ENCODE data around the gene SARM1. TPM values are rescaled to one million over a fixed set of nuclear protein-coding genes. Genes with fewer than 3 reads are reported as not detected.

The SARM1 gene
- total RNA-seq, 3 donors from 2014 or later (not counting 1 experiment from before 2014, with no cell fraction given) = 25.7 to 33.0 (median 26.2) TPM

- H3K27me3 Mint-ChIP-seq (ENCODE audit: low read depth in 2 of 2) = peaks cover 13 to 36% of the 10 kb centered on the region in 2 donors
- no peaks in the 10 kb centered on the region for H3K4me1 Mint-ChIP-seq
- Histone ChIP-seq H3K27me3 (ENCODE audit: control insufficient read depth, insufficient read depth, low read length) (peaks cover 2% of the 10 kb centered on the region), H3K27ac (ENCODE audit: low read length) (no peak overlapping the region), H3K9me3 (ENCODE audit: control insufficient read depth, insufficient read depth, low read length) (no peaks in the 10 kb centered on the region), H3K36me3 (ENCODE audit: control insufficient read depth, insufficient read depth, low read length) (no peaks in the 10 kb centered on the region), H3K4me1 (ENCODE audit: control insufficient read depth, insufficient read depth, low read length) (no peaks in the 10 kb centered on the region), H3K4me3 (ENCODE audit: low read length) (no peak overlapping the region)
- no peak overlapping the region for H3K27ac Mint-ChIP-seq
- 91% methylated on average over 9 of the region's 9 CpGs for WGBS (ENCODE audit: insufficient coverage)
- no peaks in the 10 kb centered on the region for H3K9me3 Mint-ChIP-seq
- no peak overlapping the region for H3K4me3 Mint-ChIP-seq
- intact Hi-C loops (cut with micrococcal nuclease) = no loop called here
- TF ChIP-seq, protein P1, sequence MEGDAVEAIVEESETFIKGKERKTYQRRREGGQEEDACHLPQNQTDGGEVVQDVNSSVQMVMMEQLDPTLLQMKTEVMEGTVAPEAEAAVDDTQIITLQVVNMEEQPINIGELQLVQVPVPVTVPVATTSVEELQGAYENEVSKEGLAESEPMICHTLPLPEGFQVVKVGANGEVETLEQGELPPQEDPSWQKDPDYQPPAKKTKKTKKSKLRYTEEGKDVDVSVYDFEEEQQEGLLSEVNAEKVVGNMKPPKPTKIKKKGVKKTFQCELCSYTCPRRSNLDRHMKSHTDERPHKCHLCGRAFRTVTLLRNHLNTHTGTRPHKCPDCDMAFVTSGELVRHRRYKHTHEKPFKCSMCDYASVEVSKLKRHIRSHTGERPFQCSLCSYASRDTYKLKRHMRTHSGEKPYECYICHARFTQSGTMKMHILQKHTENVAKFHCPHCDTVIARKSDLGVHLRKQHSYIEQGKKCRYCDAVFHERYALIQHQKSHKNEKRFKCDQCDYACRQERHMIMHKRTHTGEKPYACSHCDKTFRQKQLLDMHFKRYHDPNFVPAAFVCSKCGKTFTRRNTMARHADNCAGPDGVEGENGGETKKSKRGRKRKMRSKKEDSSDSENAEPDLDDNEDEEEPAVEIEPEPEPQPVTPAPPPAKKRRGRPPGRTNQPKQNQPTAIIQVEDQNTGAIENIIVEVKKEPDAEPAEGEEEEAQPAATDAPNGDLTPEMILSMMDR (IDR thresholded peaks at IDR 0.05) = no peak
- no peak for DNase-seq
- H3K36me3 Mint-ChIP-seq = no peaks in the 10 kb centered on the region
- no peak for ATAC-seq
These were observed 72.6 kb downstream of the SARM1 start for GRCh38 chr17:28443901-28444638.

GRCh38 chr17:28446716-28447395, 75.4 kb downstream of the SARM1 start:
- Mint-ChIP-seq H3K27ac (no peak overlapping the region), H3K4me1 (no peaks in the 10 kb centered on the region), H3K4me3 (no peak overlapping the region), H3K27me3 (ENCODE audit: low read depth in 2 of 2) (peaks cover 11 to 34% of the 10 kb centered on the region in 2 donors), H3K36me3 (no peaks in the 10 kb centered on the region), H3K9me3 (no peaks in the 10 kb centered on the region)
- H3K27me3 ChIP-seq (ENCODE audit: control insufficient read depth, insufficient read depth, low read length) = peaks cover 2% of the 10 kb centered on the region
- 93% methylated on average over 8 of the region's 8 CpGs for WGBS (ENCODE audit: insufficient coverage)
- TF ChIP-seq, protein P1 (IDR thresholded peaks at IDR 0.05) = no peak
- DNase-seq (no peak), ATAC-seq (no peak)
- no peaks in the 10 kb centered on the region for H3K4me1 ChIP-seq (ENCODE audit: control insufficient read depth, insufficient read depth, low read length)
- no peaks in the 10 kb centered on the region for H3K9me3 ChIP-seq (ENCODE audit: control insufficient read depth, insufficient read depth, low read length)
- no peak overlapping the region for H3K4me3 ChIP-seq (ENCODE audit: low read length)
- no peaks in the 10 kb centered on the region for H3K36me3 ChIP-seq (ENCODE audit: control insufficient read depth, insufficient read depth, low read length)
- intact Hi-C loops (cut with micrococcal nuclease) = no loop called here
- no peak overlapping the region for H3K27ac ChIP-seq (ENCODE audit: low read length)

DNA sequence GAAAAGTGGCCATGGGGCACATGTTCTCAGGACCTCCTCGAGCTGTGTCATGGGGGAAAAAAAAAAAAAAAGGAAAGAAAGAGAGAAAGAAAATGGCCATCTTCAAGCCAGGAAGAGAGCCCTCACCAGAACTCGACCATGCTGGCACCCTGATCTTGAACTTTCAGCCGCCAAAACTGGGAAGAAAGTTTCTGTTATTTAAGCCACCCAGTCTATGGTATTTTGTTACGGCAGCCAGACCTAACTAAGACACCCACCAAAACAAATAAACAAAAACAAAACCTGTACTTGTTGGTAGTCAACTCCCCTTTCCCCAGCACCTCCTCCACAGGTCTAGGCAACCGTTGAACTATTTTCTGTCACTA, 75.9 kb downstream of the SARM1 start:
- intact Hi-C loops (cut with micrococcal nuclease) = no loop called here
- H3K27me3 ChIP-seq (ENCODE audit: control insufficient read depth, insufficient read depth, low read length) = peaks cover 2% of the 10 kb centered on the region
- no peaks in the 10 kb centered on the region for H3K9me3 ChIP-seq (ENCODE audit: control insufficient read depth, insufficient read depth, low read length)
- H3K4me3 Mint-ChIP-seq = no peak overlapping the region
- no peak overlapping the region for H3K27ac Mint-ChIP-seq
- no peaks in the 10 kb centered on the region for H3K4me1 Mint-ChIP-seq
- no peak overlapping the region for H3K4me3 ChIP-seq (ENCODE audit: low read length)
- no peaks in the 10 kb centered on the region for H3K36me3 ChIP-seq (ENCODE audit: control insufficient read depth, insufficient read depth, low read length)
- peaks cover 7 to 29% of the 10 kb centered on the region in 2 donors for H3K27me3 Mint-ChIP-seq (ENCODE audit: low read depth in 2 of 2)
- H3K4me1 ChIP-seq (ENCODE audit: control insufficient read depth, insufficient read depth, low read length) = no peaks in the 10 kb centered on the region
- DNase-seq (no peak), ATAC-seq (no peak)
- 74% methylated on average over 5 of the region's 5 CpGs for WGBS (ENCODE audit: insufficient coverage)
- TF ChIP-seq, protein P1 (IDR thresholded peaks at IDR 0.05) = no peak
- H3K36me3 Mint-ChIP-seq = no peaks in the 10 kb centered on the region
- no peak overlapping the region for H3K27ac ChIP-seq (ENCODE audit: low read length)
- no peaks in the 10 kb centered on the region for H3K9me3 Mint-ChIP-seq
